22Rv1 (cell line): ENCODE measurements around the gene VWA8.

Source experiments
- ZFX ChIP-seq: fragments of 450-650 bp; IDR thresholded peaks from 2 replicates; pipeline ENCODE4 v1.6.1; 2017; ENCODE audit warnings: antibody characterized with exemption, borderline replicate concordance
- TF ChIP-seq, protein P1 (sequence below): fragments of 450-650 bp; IDR thresholded peaks from 2 replicates; pipeline ENCODE4 v1.5.1; 2017; ENCODE audit warnings: mild to moderate bottlenecking

DNA sequence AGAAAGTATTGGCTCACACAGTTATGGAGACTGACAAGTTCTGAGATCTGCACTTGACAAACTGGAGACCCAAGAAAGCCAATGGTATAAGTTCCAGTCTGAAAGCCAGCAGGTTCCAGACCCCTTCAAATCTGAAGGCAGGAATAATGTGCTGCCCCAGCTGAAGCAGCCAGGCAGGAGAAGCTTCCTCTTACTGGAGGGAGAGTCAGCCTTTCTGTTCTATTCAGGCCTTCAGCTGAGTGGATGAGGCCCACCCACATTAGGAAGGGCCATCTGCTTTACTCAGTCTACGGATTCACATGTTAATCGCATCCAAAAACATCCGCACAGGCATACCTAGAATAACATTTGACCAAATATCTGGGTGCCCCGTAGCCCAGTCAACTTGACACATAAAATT, 8.2 kb upstream of the VWA8 start:
- TF ChIP-seq, protein P1, sequence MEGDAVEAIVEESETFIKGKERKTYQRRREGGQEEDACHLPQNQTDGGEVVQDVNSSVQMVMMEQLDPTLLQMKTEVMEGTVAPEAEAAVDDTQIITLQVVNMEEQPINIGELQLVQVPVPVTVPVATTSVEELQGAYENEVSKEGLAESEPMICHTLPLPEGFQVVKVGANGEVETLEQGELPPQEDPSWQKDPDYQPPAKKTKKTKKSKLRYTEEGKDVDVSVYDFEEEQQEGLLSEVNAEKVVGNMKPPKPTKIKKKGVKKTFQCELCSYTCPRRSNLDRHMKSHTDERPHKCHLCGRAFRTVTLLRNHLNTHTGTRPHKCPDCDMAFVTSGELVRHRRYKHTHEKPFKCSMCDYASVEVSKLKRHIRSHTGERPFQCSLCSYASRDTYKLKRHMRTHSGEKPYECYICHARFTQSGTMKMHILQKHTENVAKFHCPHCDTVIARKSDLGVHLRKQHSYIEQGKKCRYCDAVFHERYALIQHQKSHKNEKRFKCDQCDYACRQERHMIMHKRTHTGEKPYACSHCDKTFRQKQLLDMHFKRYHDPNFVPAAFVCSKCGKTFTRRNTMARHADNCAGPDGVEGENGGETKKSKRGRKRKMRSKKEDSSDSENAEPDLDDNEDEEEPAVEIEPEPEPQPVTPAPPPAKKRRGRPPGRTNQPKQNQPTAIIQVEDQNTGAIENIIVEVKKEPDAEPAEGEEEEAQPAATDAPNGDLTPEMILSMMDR: no peak
- no peak for TF ChIP-seq ZFX
